OCI-LY7 (cell line): ENCODE data around the gene FUT7. TPM values are rescaled to one million over a fixed set of nuclear protein-coding genes. Genes with fewer than 3 reads are reported as not detected.

ENCODE experiments used
- BruUV-seq: library from RNA; stranded (reverse); fragments of 400-500 nt; replicated peaks from 2 replicates; lab custom pipeline; 2021; lab: Mats Ljungman, UMichigan
- CTCF ChIA-PET: fragments of 300-600 bp; sonication (Branson Sonifier 250); formaldehyde crosslinking; loops from one replicate; lab custom pipeline; 2022; ENCODE audit warnings: antibody characterized with exemption; ENCODE audit not compliant: unreplicated experiment; lab: Charles Lee
- POLR2A ChIA-PET: fragments of 300-600 bp; sonication (Branson Sonifier 250); formaldehyde crosslinking; loops from one replicate; lab custom pipeline; 2022; ENCODE audit warnings: antibody characterized with exemption; lab: Charles Lee
- DNase-seq: peaks from one replicate; pipeline ENCODE4 v3.0.0-alpha.2; 2015; ENCODE audit warnings: low spot score
- H2AFZ ChIP-seq: fragments of 200-600 bp; sonication (generic), shearing (Covaris generic); 2 replicates; pipeline ENCODE4 v1.6.1; 2014; ENCODE audit warnings: mild to moderate bottlenecking, antibody characterized with exemption, low read length, moderate library complexity
- H3K27ac ChIP-seq: fragments of 200-600 bp; sonication (generic); 2 replicates; pipeline ENCODE4 v1.5.1; 2014; ENCODE audit warnings: mixed run types, low read depth, mild to moderate bottlenecking, moderate library complexity, low read length, inconsistent platforms; ENCODE audit not compliant: poor library complexity, severe bottlenecking
- H3K36me3 ChIP-seq: fragments of 200-600 bp; sonication (generic); 2 replicates; pipeline ENCODE4 v1.6.1; 2014; ENCODE audit warnings: mild to moderate bottlenecking, antibody characterized with exemption, low read length, moderate library complexity, mixed read lengths; ENCODE audit not compliant: insufficient read depth
- H3K4me1 ChIP-seq: fragments of 200-600 bp; sonication (generic); 2 replicates; pipeline ENCODE4 v1.5.1; 2014; ENCODE audit warnings: mild to moderate bottlenecking, low read length; ENCODE audit not compliant: insufficient read depth, poor library complexity, severe bottlenecking
- H3K4me2 ChIP-seq: fragments of 200-600 bp; sonication (generic); 2 replicates; pipeline ENCODE4 v1.6.1; 2014; ENCODE audit warnings: mild to moderate bottlenecking, low read length
- H3K4me3 ChIP-seq: fragments of 200-600 bp; sonication (generic); 2 replicates; pipeline ENCODE4 v1.5.1; 2014; ENCODE audit warnings: mild to moderate bottlenecking, low read depth, low read length; ENCODE audit not compliant: poor library complexity, severe bottlenecking
- H3K79me2 ChIP-seq: fragments of 200-600 bp; sonication (generic); 2 replicates; pipeline ENCODE4 v1.6.1; 2016; ENCODE audit warnings: low read depth, mild to moderate bottlenecking, low read length, moderate library complexity, mixed read lengths; ENCODE audit not compliant: insufficient read depth
- H3K9me2 ChIP-seq: fragments of 200-600 bp; sonication (generic); 2 replicates; pipeline ENCODE4 v1.6.1; 2016; ENCODE audit warnings: mild to moderate bottlenecking, low read length, mixed read lengths; ENCODE audit not compliant: insufficient read depth
- H3K9me3 ChIP-seq: fragments of 200-600 bp; sonication (generic); 2 replicates; pipeline ENCODE4 v1.6.1; 2014; ENCODE audit warnings: mild to moderate bottlenecking, mixed run types, low read length, mixed read lengths
- H4K20me1 ChIP-seq: fragments of 200-600 bp; sonication (generic); 2 replicates; pipeline ENCODE4 v1.6.1; 2014; ENCODE audit warnings: mild to moderate bottlenecking, antibody characterized with exemption, low read length, moderate library complexity, mixed read lengths; ENCODE audit not compliant: insufficient read depth
- CTCF ChIP-seq: fragments of 200-600 bp; sonication (generic); conservative IDR thresholded peaks from 2 replicates; pipeline ENCODE4 v1.5.1; 2014; ENCODE audit warnings: mild to moderate bottlenecking, antibody characterized with exemption, low read length, moderate library complexity, mixed read lengths
- EZH2phosphoT487 ChIP-seq: fragments of 200-600 bp; sonication (generic); IDR thresholded peaks from 2 replicates; pipeline ENCODE4 v1.6.1; 2018; ENCODE audit warnings: low read depth, borderline replicate concordance, mild to moderate bottlenecking, mixed run types, antibody characterized with exemption, low read length, moderate library complexity, mixed read lengths
- intact Hi-C: fragments of 100-400 bp; cut with micrococcal nuclease; formaldehyde crosslinking; loops from one replicate; pipeline ENCODE4 v1.10.0; 2022; ENCODE audit not compliant: unreplicated experiment
- total RNA-seq, 2 experiments: library from RNA; depleted of rRNA in 1 of 2; stranded (reverse); fragments of >200 nt in 1 of 2; shearing (Covaris generic) in 1 of 2; gene quantifications; 2 replicates each; pipeline ENCODE4 v1.2.3, GENCODE V29; 2014 to 2022

FUT7 gene
- total RNA-seq, 2 experiments from 2014 or later: 0.21 TPM; not detected in 1

- no peak overlapping the region for H3K4me2 ChIP-seq
- 0 out of 2 replicates have a peak, but pooled peaks cover 3% of the 10 kb centered on the region for H4K20me1 ChIP-seq
- H2AFZ ChIP-seq: no peak overlapping the region
- no peaks in the 10 kb centered on the region for H3K79me2 ChIP-seq
- no peaks in the 10 kb centered on the region for H3K36me3 ChIP-seq
- TF ChIP-seq EZH2phosphoT487 (no peak), CTCF (no peak)
- intact Hi-C loops: no loop called here
- no peak overlapping the region for H3K27ac ChIP-seq
- ChIA-PET CTCF (no interaction called here), POLR2A (no interaction called here)
- no peaks in the 10 kb centered on the region for H3K9me3 ChIP-seq
- no peak for DNase-seq
- no peaks in the 10 kb centered on the region for H3K9me2 ChIP-seq
- H3K4me3 ChIP-seq: no peak overlapping the region
- no TSS peak for BruUV-seq
- H3K4me1 ChIP-seq: peaks cover under 1% of the 10 kb centered on the region
Observed at GRCh38 chr9:137041124-137041523, 9.2 kb upstream of the FUT7 start.

- Histone ChIP-seq H3K79me2 (no peaks in the 10 kb centered on the region), H3K4me2 (no peak overlapping the region), H4K20me1 (0 out of 2 replicates have a peak, but pooled peaks cover 3% of the 10 kb centered on the region), H3K4me3 (no peak overlapping the region), H3K27ac (no peak overlapping the region), H2AFZ (no peak overlapping the region), H3K9me3 (no peaks in the 10 kb centered on the region), H3K36me3 (no peaks in the 10 kb centered on the region), H3K9me2 (no peaks in the 10 kb centered on the region), H3K4me1 (no peaks in the 10 kb centered on the region)
- DNase-seq: no peak
- intact Hi-C loops: no loop called here
- CTCF ChIA-PET: no interaction called here
- no TSS peak for BruUV-seq
- TF ChIP-seq EZH2phosphoT487 (no peak), CTCF (no peak)
- POLR2A ChIA-PET: no interaction called here
Observed at GRCh38 chr9:137040568-137040967, 8.7 kb upstream of the FUT7 start.

- peaks cover 7% of the 10 kb centered on the region for H3K4me1 ChIP-seq
- H3K27ac ChIP-seq: no peak overlapping the region
- H3K79me2 ChIP-seq: no peaks in the 10 kb centered on the region
- no peak overlapping the region for H2AFZ ChIP-seq
- no peak overlapping the region for H3K4me2 ChIP-seq
- H3K9me2 ChIP-seq: no peaks in the 10 kb centered on the region
- H3K4me3 ChIP-seq: no peak overlapping the region
- intact Hi-C loops: no loop called here
- no peaks in the 10 kb centered on the region for H3K36me3 ChIP-seq
- BruUV-seq: no TSS peak
- TF ChIP-seq CTCF: no peak
- no peak for TF ChIP-seq EZH2phosphoT487
- no peaks in the 10 kb centered on the region for H3K9me3 ChIP-seq
- CTCF ChIA-PET: interaction anchor here (0.6 to 0.7 kb wide), 2 partner anchors 10 to 148 kb away, joined by 3 read pairs; no protein-coding TSS in a partner anchor
- no peaks in the 10 kb centered on the region for H4K20me1 ChIP-seq
- POLR2A ChIA-PET: no interaction called here
- no peak for DNase-seq
Observed at GRCh38 chr9:137039611-137040366, 7.9 kb upstream of the FUT7 start.
